ENCODE measurements around the gene LAMA5. TPM values are rescaled to one million over a fixed set of nuclear protein-coding genes. Genes with fewer than 3 reads are reported as not detected.
A peak's percentile ranks its signal among the peaks of the same experiment; 100 is the strongest.

LAMA5 gene
- total RNA-seq, 1 donor from 2014 or later = 12.1 TPM

GRCh38 chr20:62387219-62387913, 20.3 kb upstream of the LAMA5 start:
- Histone ChIP-seq H3K9ac (peak overlapping the region; percentile 86), H3F3A (ENCODE audit: low read depth) (peaks cover 44% of the 10 kb centered on the region), H3K4me1 (peaks cover 18% of the 10 kb centered on the region), H3K4me3 (peak overlapping the region; percentile 96), H3K9me3 (ENCODE audit: low read depth) (no peaks in the 10 kb centered on the region), H3K27ac (no peak overlapping the region), H3K79me2 (ENCODE audit: low read depth) (peaks cover 61% of the 10 kb centered on the region), H3K36me3 (peaks cover 8% of the 10 kb centered on the region), H3K27me3 (no peaks in the 10 kb centered on the region), H3K4me2 (peak overlapping the region; percentile 99), H4K20me1 (ENCODE audit: low read depth) (peaks cover 46% of the 10 kb centered on the region), H2AFZ (replicated peaks) (no peak overlapping the region)
- no peaks in the 10 kb centered on the region for H3K9me3 Mint-ChIP-seq
- no peak overlapping the region for H3K27ac Mint-ChIP-seq
- DNase-seq (ENCODE audit: low spot score) = no peak
- H3K4me3 Mint-ChIP-seq = peak overlapping the region; percentile 95
- peaks cover 32% of the 10 kb centered on the region for H3K4me1 Mint-ChIP-seq
- peaks cover 8% of the 10 kb centered on the region for H3K27me3 Mint-ChIP-seq (ENCODE audit: insufficient read depth, low read depth)
- H3K36me3 Mint-ChIP-seq = peaks cover 9% of the 10 kb centered on the region
- TF ChIP-seq CTCF (IDR thresholded peaks at IDR 0.05) = no peak
- no peak for TF ChIP-seq EZH2 (IDR thresholded peaks at IDR 0.05)
- no peak for TF ChIP-seq EZH2phosphoT487 (IDR thresholded peaks at IDR 0.05)

- Histone ChIP-seq H3K36me3 (peaks cover 8% of the 10 kb centered on the region), H3K27ac (no peak within 1 kb of the TSS), H3K4me1 (peaks cover 18% of the 10 kb centered on the region), H3K27me3 (no peaks in the 10 kb centered on the region), H3K4me2 (peak within 1 kb of the TSS; percentile 99), H3K9ac (peak within 1 kb of the TSS; percentile 86), H3K9me3 (ENCODE audit: low read depth) (no peaks in the 10 kb centered on the region), H3K79me2 (ENCODE audit: low read depth) (peaks cover 61% of the 10 kb centered on the region), H2AFZ (replicated peaks) (peak within 1 kb of the TSS; percentile 30), H3F3A (ENCODE audit: low read depth) (peaks cover 44% of the 10 kb centered on the region), H3K4me3 (peak within 1 kb of the TSS; percentile 96), H4K20me1 (ENCODE audit: low read depth) (peaks cover 46% of the 10 kb centered on the region)
- peaks cover 35% of the 10 kb centered on the region for H3K4me1 Mint-ChIP-seq
- peaks cover 15% of the 10 kb centered on the region for H3K36me3 Mint-ChIP-seq
- peak; percentile 96 for DNase-seq (ENCODE audit: low spot score)
- H3K27ac Mint-ChIP-seq = no peak within 1 kb of the TSS
- TF ChIP-seq EZH2 (IDR thresholded peaks at IDR 0.05) = no peak
- TF ChIP-seq CTCF (IDR thresholded peaks at IDR 0.05) = no peak
- no peak for TF ChIP-seq EZH2phosphoT487 (IDR thresholded peaks at IDR 0.05)
- peak within 1 kb of the TSS; percentile 95 for H3K4me3 Mint-ChIP-seq
- peaks cover 4% of the 10 kb centered on the region for H3K9me3 Mint-ChIP-seq
- H3K27me3 Mint-ChIP-seq (ENCODE audit: insufficient read depth, low read depth) = peaks cover 12% of the 10 kb centered on the region
These were observed 19.5 kb upstream of the LAMA5 start, which contains the start of gene RPS21 for GRCh38 chr20:62386383-62387218. RPS21 (plus strand) TSS chr20:62387103; CDS start chr20:62387339, 236 bp downstream.

- H3K27ac ChIP-seq = no peak overlapping the region
- H3K9me3 Mint-ChIP-seq = peaks cover 4% of the 10 kb centered on the region
- peaks cover 7% of the 10 kb centered on the region for H3K4me1 ChIP-seq
- no peaks in the 10 kb centered on the region for H3K27me3 ChIP-seq
- peaks cover 39% of the 10 kb centered on the region for H3K79me2 ChIP-seq (ENCODE audit: low read depth)
- H3F3A ChIP-seq (ENCODE audit: low read depth) = peaks cover 28% of the 10 kb centered on the region
- H3K36me3 Mint-ChIP-seq = peaks cover 9% of the 10 kb centered on the region
- no peak overlapping the region for H3K4me3 ChIP-seq
- peak overlapping the region; percentile 5 for H3K4me3 Mint-ChIP-seq
- H3K36me3 ChIP-seq = no peaks in the 10 kb centered on the region
- peak; percentile 90 for DNase-seq (ENCODE audit: low spot score)
- H3K27ac Mint-ChIP-seq = no peak overlapping the region
- no peaks in the 10 kb centered on the region for H3K9me3 ChIP-seq (ENCODE audit: low read depth)
- no peak overlapping the region for H3K4me2 ChIP-seq
- H3K4me1 Mint-ChIP-seq = peaks cover 23% of the 10 kb centered on the region
- H3K9ac ChIP-seq = no peak overlapping the region
- no peak overlapping the region for H2AFZ ChIP-seq (replicated peaks)
- H3K27me3 Mint-ChIP-seq (ENCODE audit: insufficient read depth, low read depth) = peaks cover 7% of the 10 kb centered on the region
- H4K20me1 ChIP-seq (ENCODE audit: low read depth) = peaks cover 20% of the 10 kb centered on the region
- TF ChIP-seq CTCF (IDR thresholded peaks at IDR 0.05) (peak; percentile 87), EZH2phosphoT487 (IDR thresholded peaks at IDR 0.05) (no peak)
These were observed 15.4 kb upstream of the LAMA5 start for GRCh38 chr20:62382306-62383198.

Data from neural progenitor cell (in vitro differentiated cells).